Measurements from ENCODE around the gene INAFM1.

INAFM1 gene

DNA sequence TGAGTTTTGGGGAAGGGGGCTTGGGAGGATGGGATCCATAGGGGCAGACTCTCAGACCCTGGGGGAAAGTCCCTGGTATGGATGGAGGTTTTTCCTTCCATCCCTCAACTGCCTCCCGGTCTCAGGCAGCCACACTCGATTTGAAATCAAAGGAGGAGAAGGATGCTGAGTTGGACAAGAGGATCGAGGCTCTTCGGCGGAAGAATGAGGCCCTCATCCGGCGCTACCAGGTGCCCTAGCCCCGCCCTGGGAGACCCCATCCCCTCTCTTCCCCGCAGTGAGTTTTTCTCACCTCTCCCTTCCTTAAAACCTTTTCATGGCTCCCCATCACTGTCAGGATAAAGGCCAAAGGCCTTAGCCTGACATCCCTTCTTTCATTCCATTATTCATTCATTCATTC, 16.3 kb upstream of the INAFM1 start:
- ChIA-PET POLR2A (no interaction called here), CTCF (interaction anchor here (3.4 kb wide), 1 partner anchor 14 kb away, joined by 16 read pairs; no protein-coding TSS in a partner anchor)
- TF ChIP-seq, protein P1, sequence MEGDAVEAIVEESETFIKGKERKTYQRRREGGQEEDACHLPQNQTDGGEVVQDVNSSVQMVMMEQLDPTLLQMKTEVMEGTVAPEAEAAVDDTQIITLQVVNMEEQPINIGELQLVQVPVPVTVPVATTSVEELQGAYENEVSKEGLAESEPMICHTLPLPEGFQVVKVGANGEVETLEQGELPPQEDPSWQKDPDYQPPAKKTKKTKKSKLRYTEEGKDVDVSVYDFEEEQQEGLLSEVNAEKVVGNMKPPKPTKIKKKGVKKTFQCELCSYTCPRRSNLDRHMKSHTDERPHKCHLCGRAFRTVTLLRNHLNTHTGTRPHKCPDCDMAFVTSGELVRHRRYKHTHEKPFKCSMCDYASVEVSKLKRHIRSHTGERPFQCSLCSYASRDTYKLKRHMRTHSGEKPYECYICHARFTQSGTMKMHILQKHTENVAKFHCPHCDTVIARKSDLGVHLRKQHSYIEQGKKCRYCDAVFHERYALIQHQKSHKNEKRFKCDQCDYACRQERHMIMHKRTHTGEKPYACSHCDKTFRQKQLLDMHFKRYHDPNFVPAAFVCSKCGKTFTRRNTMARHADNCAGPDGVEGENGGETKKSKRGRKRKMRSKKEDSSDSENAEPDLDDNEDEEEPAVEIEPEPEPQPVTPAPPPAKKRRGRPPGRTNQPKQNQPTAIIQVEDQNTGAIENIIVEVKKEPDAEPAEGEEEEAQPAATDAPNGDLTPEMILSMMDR (IDR thresholded peaks at IDR 0.05; ENCODE audit: control extremely low read depth, extremely low read depth, low read depth, missing control alignments): no peak
- DNase-seq (ENCODE audit: extremely low spot score): no peak

- DNase-seq (ENCODE audit: extremely low spot score): no peak
- TF ChIP-seq, protein P1 (IDR thresholded peaks at IDR 0.05; ENCODE audit: control extremely low read depth, extremely low read depth, low read depth, missing control alignments): no peak
- ChIA-PET CTCF (interaction anchor here (3.4 kb wide), 1 partner anchor 14 kb away, joined by 16 read pairs; no protein-coding TSS in a partner anchor), POLR2A (interaction anchor here (0.8 kb wide), 1 partner anchor 16 kb away, joined by 3 read pairs; the partner anchor contains the start of gene INAFM1)
These were observed 15.7 kb upstream of the INAFM1 start for GRCh38 chr19:47258895-47259555.

GRCh38 chr19:47260476-47260875, 14.2 kb upstream of the INAFM1 start:
- DNase-seq (ENCODE audit: extremely low spot score): no peak
- TF ChIP-seq, protein P1 (IDR thresholded peaks at IDR 0.05; ENCODE audit: control extremely low read depth, extremely low read depth, low read depth, missing control alignments): no peak
- ChIA-PET CTCF (interaction anchor here (1.0 to 3.4 kb wide), 3 partner anchors 13 to 50 kb away, joined by 3 to 16 read pairs (median 7); no protein-coding TSS in a partner anchor), POLR2A (interaction anchor here (0.9 to 1.2 kb wide), 2 partner anchors 12 to 35 kb away, joined by 4 to 5 read pairs; no protein-coding TSS in a partner anchor)

DNA sequence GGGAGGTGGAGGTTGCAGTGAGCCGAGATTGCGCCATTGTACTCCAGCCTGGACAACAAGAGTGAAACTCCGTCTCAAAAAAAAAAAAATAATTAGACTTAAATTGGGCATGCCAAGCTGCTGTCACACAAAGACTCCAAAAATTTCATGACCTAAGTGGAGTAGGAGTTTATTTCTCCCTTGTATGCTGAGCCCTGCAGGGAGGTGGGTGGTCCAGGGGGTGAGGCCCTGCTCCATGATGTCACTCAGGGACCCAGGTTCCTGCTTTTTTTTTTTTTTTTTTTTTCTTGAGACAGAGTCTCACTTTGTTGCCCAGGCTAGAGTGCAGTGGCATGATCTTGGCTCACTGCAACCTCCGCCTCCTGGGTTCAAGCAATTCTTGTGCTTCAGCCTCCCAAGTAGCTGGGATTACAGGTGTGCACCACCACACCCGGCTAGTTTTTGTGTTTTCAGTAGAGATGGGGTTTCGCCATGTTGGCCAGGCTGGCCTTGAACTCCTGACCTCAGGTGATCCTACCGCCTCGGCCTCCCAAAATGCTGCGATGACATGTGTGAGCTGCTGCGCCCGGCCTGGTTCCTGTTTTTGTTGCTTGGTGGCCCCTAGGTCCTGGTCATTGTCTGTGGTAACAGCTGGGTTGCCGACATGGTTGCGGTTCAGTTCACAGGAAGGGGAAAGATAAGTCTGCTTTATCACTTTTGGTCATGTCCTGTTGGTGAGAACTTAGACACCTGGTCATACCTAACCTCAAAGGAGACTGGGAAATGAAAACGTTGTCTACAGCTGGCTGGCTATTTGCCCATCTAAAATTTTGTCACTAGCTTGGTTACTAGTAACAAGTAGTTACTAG, 12.5 kb upstream of the INAFM1 start:
- POLR2A ChIA-PET: interaction anchor here (0.5 to 2.3 kb wide), 5 partner anchors 13 to 149 kb away, joined by 4 to 17 read pairs (median 5); partner anchors contain the start of genes INAFM1 and ZC3H4
- CTCF ChIA-PET: interaction anchor here (0.8 to 3.4 kb wide), 5 partner anchors 13 to 166 kb away, joined by 3 to 16 read pairs (median 4); no protein-coding TSS in a partner anchor
- DNase-seq (ENCODE audit: extremely low spot score): peak; percentile 73

DNA sequence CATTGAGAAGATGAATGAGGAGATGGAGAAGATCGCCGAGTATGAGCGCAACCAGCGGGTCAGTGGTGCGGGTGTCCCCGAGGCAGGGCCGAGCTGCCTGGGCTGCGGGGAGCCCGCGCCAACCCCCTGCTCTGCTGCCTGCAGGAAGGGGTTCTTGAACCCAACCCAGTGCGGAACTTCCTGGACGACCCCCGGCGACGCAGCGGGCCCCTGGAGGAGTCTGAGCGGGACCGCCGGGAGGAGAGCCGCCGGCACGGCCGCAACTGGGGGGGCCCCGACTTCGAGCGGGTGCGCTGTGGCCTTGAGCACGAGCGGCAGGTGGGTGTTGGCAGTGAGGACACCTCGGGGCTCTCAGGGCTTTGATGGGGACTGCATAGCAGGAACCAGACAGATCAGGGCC, 10.1 kb upstream of the INAFM1 start:
- ChIA-PET POLR2A (no interaction called here), CTCF (no interaction called here)
- TF ChIP-seq, protein P1 (IDR thresholded peaks at IDR 0.05; ENCODE audit: control extremely low read depth, extremely low read depth, low read depth, missing control alignments): no peak
- DNase-seq (ENCODE audit: extremely low spot score): no peak

DNA sequence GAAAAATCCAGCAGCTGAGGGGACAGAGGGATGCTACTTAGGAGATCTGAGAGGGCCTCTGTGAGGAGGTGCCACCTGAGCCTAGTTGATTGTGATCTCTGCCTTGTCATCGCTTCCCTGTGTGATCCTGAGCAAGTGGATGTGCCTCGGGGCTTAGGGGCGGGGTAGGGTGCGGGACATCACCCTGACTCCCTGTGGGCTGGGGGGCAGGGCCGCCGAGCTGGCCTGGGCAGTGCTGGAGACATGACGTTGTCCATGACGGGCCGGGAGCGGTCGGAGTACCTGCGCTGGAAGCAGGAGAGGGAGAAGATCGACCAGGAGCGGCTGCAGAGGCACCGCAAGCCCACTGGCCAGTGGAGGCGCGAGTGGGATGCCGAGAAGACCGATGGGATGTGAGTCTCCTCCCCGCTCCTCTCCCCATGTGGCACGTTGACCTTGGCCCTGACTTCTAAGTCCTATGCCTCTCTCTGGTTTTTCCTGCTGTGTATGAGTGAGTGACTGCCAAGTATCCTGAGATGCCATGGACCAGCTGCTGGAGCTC, 8.2 kb upstream of the INAFM1 start:
- ChIA-PET CTCF (interaction anchor here (1.5 kb wide), 1 partner anchor 18 kb away, joined by 3 read pairs; no protein-coding TSS in a partner anchor), POLR2A (no interaction called here)
- TF ChIP-seq, protein P1 (IDR thresholded peaks at IDR 0.05; ENCODE audit: control extremely low read depth, extremely low read depth, low read depth, missing control alignments): no peak
- no peak for DNase-seq (ENCODE audit: extremely low spot score)
